Measurements from ENCODE around the gene KCNMA1.

The KCNMA1 gene

DNA sequence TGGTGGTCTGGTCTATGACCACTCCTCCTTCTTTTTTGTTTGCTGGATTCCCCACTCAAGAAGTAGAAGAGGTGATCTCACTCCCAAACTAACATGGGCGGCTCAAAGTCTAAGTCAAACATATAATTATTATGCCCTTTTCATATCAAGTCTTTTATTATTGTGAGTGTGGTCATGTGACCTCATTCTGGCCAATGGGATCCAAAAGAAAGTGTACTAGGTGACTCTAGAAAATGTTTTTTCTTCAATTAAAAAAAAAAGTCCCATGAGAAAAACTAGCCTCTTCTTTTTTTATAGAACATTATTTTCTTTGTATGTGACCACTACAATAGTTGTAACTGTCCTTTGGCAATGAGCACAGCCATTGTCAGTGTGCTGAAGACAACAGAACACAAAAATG lies 772.7 kb downstream of the KCNMA1 start:
- no peak overlapping the region for H3K18ac ChIP-seq (ENCODE audit: low read depth in 1 of 2, low read length in 2 of 2)
- no peak overlapping the region for H3K4ac ChIP-seq (ENCODE audit: low read depth in 1 of 2, low read length in 2 of 2)
- H3K36me3 ChIP-seq (ENCODE audit: control insufficient read depth in 1 of 2, insufficient read depth in 2 of 2, low read depth in 1 of 2, low read length in 2 of 2): no peaks in the 10 kb centered on the region
- no peak overlapping the region for H2BK120ac ChIP-seq (ENCODE audit: low read depth, low read length)
- H2AK5ac ChIP-seq (ENCODE audit: low read length, severe bottlenecking): no peak overlapping the region
- no peaks in the 10 kb centered on the region for H3K4me1 ChIP-seq (ENCODE audit: control insufficient read depth, insufficient read depth, low read depth, low read length)
- no peak overlapping the region for H2BK12ac ChIP-seq (ENCODE audit: low read length in 2 of 2)
- H3K9ac ChIP-seq (ENCODE audit: low read length): no peak overlapping the region
- DNase-seq: no peak
- H2BK15ac ChIP-seq (ENCODE audit: low read depth, poor library complexity, severe bottlenecking): no peak overlapping the region
- no peaks in the 10 kb centered on the region for H3K27me3 ChIP-seq (ENCODE audit: control insufficient read depth in 1 of 2, insufficient read depth in 1 of 2, low read length in 2 of 2)
- H3K9me3 ChIP-seq (ENCODE audit: control insufficient read depth, low read length): peaks cover 8% of the 10 kb centered on the region
- H4K91ac ChIP-seq (ENCODE audit: low read length): no peak overlapping the region
- no peak overlapping the region for H3K23ac ChIP-seq (ENCODE audit: low read length in 2 of 2)
- H2BK5ac ChIP-seq (ENCODE audit: low read depth, low read length, poor library complexity, severe bottlenecking): no peak overlapping the region
- no peak overlapping the region for H4K8ac ChIP-seq (ENCODE audit: low read length)
- no peak overlapping the region for H3K4me3 ChIP-seq (ENCODE audit: insufficient read depth in 1 of 2, low read depth in 1 of 2, low read length in 2 of 2)
- no peak overlapping the region for H3K4me2 ChIP-seq (ENCODE audit: low read length, poor library complexity, severe bottlenecking)
- no CpG with 5 or more reads among the region's 1 CpG for WGBS
- no peaks in the 10 kb centered on the region for H3K79me1 ChIP-seq (replicated peaks; ENCODE audit: low read length, poor library complexity, severe bottlenecking)
- no peak overlapping the region for H2AFZ ChIP-seq (ENCODE audit: low read depth, low read length)
- no peak overlapping the region for H3K27ac ChIP-seq (ENCODE audit: low read length, poor library complexity, severe bottlenecking)
- no peak overlapping the region for H3K14ac ChIP-seq (ENCODE audit: low read length in 2 of 2)

DNA sequence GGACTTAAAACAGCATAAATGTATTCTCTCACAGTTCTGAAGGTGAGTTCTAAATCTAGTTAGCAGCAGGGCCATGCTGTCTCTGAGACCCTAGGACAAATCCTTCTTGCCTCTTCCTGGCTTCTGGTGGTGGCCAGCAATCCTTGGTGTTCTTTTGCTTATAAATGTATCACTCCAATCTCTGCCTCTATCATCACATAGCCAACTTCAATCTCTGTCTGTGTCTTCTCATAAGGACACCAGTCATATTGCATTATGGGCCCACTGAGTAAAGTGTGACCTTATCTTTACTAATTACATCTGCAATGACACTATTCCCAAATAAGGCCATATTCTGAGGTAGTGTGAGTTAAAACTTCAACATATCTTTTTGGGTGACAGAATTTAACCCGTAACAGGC lies 778.9 kb downstream of the KCNMA1 start:
- no peak overlapping the region for H2AFZ ChIP-seq (ENCODE audit: low read depth, low read length)
- no peak overlapping the region for H3K9ac ChIP-seq (ENCODE audit: low read length)

DNA sequence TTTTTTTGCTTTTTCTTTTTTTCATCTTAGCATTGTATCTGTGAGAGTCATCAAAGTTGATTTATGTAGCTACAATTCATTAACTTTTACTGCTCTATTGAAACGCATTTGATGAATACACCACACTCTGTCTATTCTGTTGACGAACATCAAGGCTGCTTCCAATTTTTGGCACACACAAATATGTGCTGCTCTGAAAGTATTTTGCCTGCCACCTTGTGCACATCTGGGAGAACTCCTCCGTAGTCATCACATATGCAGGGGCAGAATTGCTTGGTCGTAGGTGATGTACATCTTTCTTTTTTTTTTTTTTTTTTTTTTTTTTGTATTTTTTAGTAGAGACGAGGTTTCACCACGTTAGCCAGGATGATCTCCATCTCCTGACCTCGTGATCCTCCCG lies 796.8 kb downstream of the KCNMA1 start:
- H3K4me1 ChIP-seq (ENCODE audit: control insufficient read depth, insufficient read depth, low read depth, low read length): no peaks in the 10 kb centered on the region
- H4K91ac ChIP-seq (ENCODE audit: low read length): no peak overlapping the region
- no peak overlapping the region for H2BK5ac ChIP-seq (ENCODE audit: low read depth, low read length, poor library complexity, severe bottlenecking)
- H3K4me2 ChIP-seq (ENCODE audit: low read length, poor library complexity, severe bottlenecking): no peak overlapping the region
- H2AFZ ChIP-seq (ENCODE audit: low read depth, low read length): no peak overlapping the region
- H3K23ac ChIP-seq (ENCODE audit: low read length in 2 of 2): no peak overlapping the region
- H4K8ac ChIP-seq (ENCODE audit: low read length): no peak overlapping the region
- no peak overlapping the region for H3K27ac ChIP-seq (ENCODE audit: low read length, poor library complexity, severe bottlenecking)
- no peak overlapping the region for H3K14ac ChIP-seq (ENCODE audit: low read length in 2 of 2)
- no peak overlapping the region for H3K9ac ChIP-seq (ENCODE audit: low read length)
- WGBS: 93% methylated on average over 7 of the region's 8 CpGs
- H2BK12ac ChIP-seq (ENCODE audit: low read length in 2 of 2): no peak overlapping the region
- H3K4ac ChIP-seq (ENCODE audit: low read depth in 1 of 2, low read length in 2 of 2): no peak overlapping the region
- H3K36me3 ChIP-seq (ENCODE audit: control insufficient read depth in 1 of 2, insufficient read depth in 2 of 2, low read depth in 1 of 2, low read length in 2 of 2): no peaks in the 10 kb centered on the region
- no peak overlapping the region for H3K4me3 ChIP-seq (ENCODE audit: insufficient read depth in 1 of 2, low read depth in 1 of 2, low read length in 2 of 2)
- no peak for DNase-seq
- H2AK5ac ChIP-seq (ENCODE audit: low read length, severe bottlenecking): no peak overlapping the region
- no peak overlapping the region for H2BK120ac ChIP-seq (ENCODE audit: low read depth, low read length)
- no peak overlapping the region for H2BK15ac ChIP-seq (ENCODE audit: low read depth, poor library complexity, severe bottlenecking)
- peaks cover 0 to 3% of the 10 kb centered on the region in 2 experiments for H3K27me3 ChIP-seq (ENCODE audit: control insufficient read depth in 1 of 2, insufficient read depth in 1 of 2, low read length in 2 of 2)
- no peak overlapping the region for H3K18ac ChIP-seq (ENCODE audit: low read depth in 1 of 2, low read length in 2 of 2)
- H3K79me1 ChIP-seq (replicated peaks; ENCODE audit: low read length, poor library complexity, severe bottlenecking): no peaks in the 10 kb centered on the region
- H3K9me3 ChIP-seq (ENCODE audit: control insufficient read depth, low read length): peaks cover 2% of the 10 kb centered on the region

More for the DNA sequence above, 778.9 kb downstream of the KCNMA1 start:
- Histone ChIP-seq H3K27ac (ENCODE audit: low read length, poor library complexity, severe bottlenecking) (no peak overlapping the region), H3K14ac (ENCODE audit: low read length in 2 of 2) (no peak overlapping the region), H2BK15ac (ENCODE audit: low read depth, poor library complexity, severe bottlenecking) (no peak overlapping the region), H3K9me3 (ENCODE audit: control insufficient read depth, low read length) (peaks cover 8% of the 10 kb centered on the region), H2BK12ac (ENCODE audit: low read length in 2 of 2) (no peak overlapping the region), H2BK5ac (ENCODE audit: low read depth, low read length, poor library complexity, severe bottlenecking) (no peak overlapping the region), H3K4ac (ENCODE audit: low read depth in 1 of 2, low read length in 2 of 2) (no peak overlapping the region), H3K79me1 (replicated peaks; ENCODE audit: low read length, poor library complexity, severe bottlenecking) (no peaks in the 10 kb centered on the region), H3K4me2 (ENCODE audit: low read length, poor library complexity, severe bottlenecking) (no peak overlapping the region), H3K36me3 (ENCODE audit: control insufficient read depth in 1 of 2, insufficient read depth in 2 of 2, low read depth in 1 of 2, low read length in 2 of 2) (no peaks in the 10 kb centered on the region), H4K91ac (ENCODE audit: low read length) (no peak overlapping the region), H2BK120ac (ENCODE audit: low read depth, low read length) (no peak overlapping the region), H4K8ac (ENCODE audit: low read length) (no peak overlapping the region), H3K4me3 (ENCODE audit: insufficient read depth in 1 of 2, low read depth in 1 of 2, low read length in 2 of 2) (no peak overlapping the region), H2AK5ac (ENCODE audit: low read length, severe bottlenecking) (no peak overlapping the region), H3K23ac (ENCODE audit: low read length in 2 of 2) (no peak overlapping the region), H3K18ac (ENCODE audit: low read depth in 1 of 2, low read length in 2 of 2) (no peak overlapping the region), H3K4me1 (ENCODE audit: control insufficient read depth, insufficient read depth, low read depth, low read length) (no peaks in the 10 kb centered on the region), H3K27me3 (ENCODE audit: control insufficient read depth in 1 of 2, insufficient read depth in 1 of 2, low read length in 2 of 2) (no peaks in the 10 kb centered on the region)
- WGBS: no CpG with 5 or more reads among the region's 1 CpG
- DNase-seq: no peak

DNA sequence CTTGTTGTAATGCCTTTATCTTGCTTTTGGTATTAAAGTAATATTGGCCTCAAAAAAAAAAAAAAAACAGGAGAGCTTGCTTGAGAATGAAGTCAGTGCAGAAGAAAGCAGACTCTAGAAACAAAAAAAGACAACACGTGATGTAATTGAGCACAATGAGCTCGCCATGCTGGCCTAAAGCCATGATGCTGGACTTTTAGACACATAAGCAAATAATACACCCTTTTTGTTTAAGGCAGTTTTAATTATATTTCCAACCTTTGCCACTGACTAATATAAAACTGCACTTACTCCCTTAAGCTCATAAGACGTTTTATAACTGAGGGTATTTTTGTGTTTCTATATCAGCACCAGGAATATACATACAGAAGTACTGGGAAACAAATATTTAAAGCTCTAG lies 798.3 kb downstream of the KCNMA1 start:
- Histone ChIP-seq H3K4me1 (ENCODE audit: control insufficient read depth, insufficient read depth, low read depth, low read length) (no peaks in the 10 kb centered on the region), H4K8ac (ENCODE audit: low read length) (no peak overlapping the region), H3K4me3 (ENCODE audit: insufficient read depth in 1 of 2, low read depth in 1 of 2, low read length in 2 of 2) (no peak overlapping the region), H3K14ac (ENCODE audit: low read length in 2 of 2) (no peak overlapping the region), H3K79me1 (replicated peaks; ENCODE audit: low read length, poor library complexity, severe bottlenecking) (no peaks in the 10 kb centered on the region), H2AFZ (ENCODE audit: low read depth, low read length) (no peak overlapping the region), H3K23ac (ENCODE audit: low read length in 2 of 2) (no peak overlapping the region), H3K4ac (ENCODE audit: low read depth in 1 of 2, low read length in 2 of 2) (no peak overlapping the region), H2BK5ac (ENCODE audit: low read depth, low read length, poor library complexity, severe bottlenecking) (no peak overlapping the region), H3K27ac (ENCODE audit: low read length, poor library complexity, severe bottlenecking) (no peak overlapping the region), H3K9me3 (ENCODE audit: control insufficient read depth, low read length) (no peaks in the 10 kb centered on the region), H2BK15ac (ENCODE audit: low read depth, poor library complexity, severe bottlenecking) (no peak overlapping the region), H3K4me2 (ENCODE audit: low read length, poor library complexity, severe bottlenecking) (no peak overlapping the region), H2BK12ac (ENCODE audit: low read length in 2 of 2) (no peak overlapping the region), H3K36me3 (ENCODE audit: control insufficient read depth in 1 of 2, insufficient read depth in 2 of 2, low read depth in 1 of 2, low read length in 2 of 2) (no peaks in the 10 kb centered on the region), H2BK120ac (ENCODE audit: low read depth, low read length) (no peak overlapping the region), H3K18ac (ENCODE audit: low read depth in 1 of 2, low read length in 2 of 2) (no peak overlapping the region), H3K9ac (ENCODE audit: low read length) (no peak overlapping the region), H2AK5ac (ENCODE audit: low read length, severe bottlenecking) (no peak overlapping the region), H3K27me3 (ENCODE audit: control insufficient read depth in 1 of 2, insufficient read depth in 1 of 2, low read length in 2 of 2) (peaks cover 0 to 3% of the 10 kb centered on the region in 2 experiments), H4K91ac (ENCODE audit: low read length) (no peak overlapping the region)
- DNase-seq: no peak
- 89% methylated on average over 2 of the region's 3 CpGs for WGBS

All from mesenchymal stem cell (in vitro differentiated cells and primary cell).